Keratinocyte (primary cell): ENCODE data around the gene SGMS2. TPM values are rescaled to one million over a fixed set of nuclear protein-coding genes. Genes with fewer than 3 reads are reported as not detected.
A peak's percentile ranks its signal among the peaks of the same experiment; 100 is the strongest.

Experiments used
- DNase-seq: peaks from one replicate; pipeline ENCODE4 v3.0.0-alpha.2; 2011; ENCODE audit warnings: low read depth, missing footprints, low spot score
- FAIRE-seq: peaks from 2 replicates; lab custom pipeline; 2011; peaks lifted over from hg19 to GRCh38; lab: Jason Lieb, UNC
- H2AFZ ChIP-seq: 2 replicates; pipeline ENCODE4 v1.6.0; 2012; ENCODE audit warnings: low read length, control low read depth, inconsistent platforms; ENCODE audit not compliant: control insufficient read depth
- H3K27ac ChIP-seq: 2 replicates; pipeline ENCODE4 v1.5.1; 2011; ENCODE audit warnings: low read length; ENCODE audit not compliant: control insufficient read depth, insufficient read depth
- H3K27me3 ChIP-seq: 3 replicates; pipeline ENCODE4 v1.6.0; 2011; ENCODE audit warnings: low read length; ENCODE audit not compliant: control insufficient read depth, insufficient read depth; ENCODE audit errors: extremely low read depth
- H3K36me3 ChIP-seq, 2 experiments: 2 replicates in 1 of 2; 3 replicates in 1 of 2; pipeline ENCODE4 v1.5.1; 2011; ENCODE audit warnings: low read length in 2 of 2, mild to moderate bottlenecking in 1 of 2; ENCODE audit not compliant: control insufficient read depth in 2 of 2, insufficient read depth in 2 of 2; ENCODE audit errors: extremely low read depth in 1 of 2
- H3K4me1 ChIP-seq: 3 replicates; pipeline ENCODE4 v1.5.1; 2011; ENCODE audit warnings: low read length; ENCODE audit not compliant: control insufficient read depth, insufficient read depth; ENCODE audit errors: extremely low read depth
- H3K4me2 ChIP-seq: 3 replicates; pipeline ENCODE4 v1.6.0; 2011; ENCODE audit warnings: low read depth, low read length; ENCODE audit not compliant: control insufficient read depth, insufficient read depth; ENCODE audit errors: extremely low read depth
- H3K4me3 ChIP-seq, 3 experiments: fragments of 200-600 bp in 1 of 3; sonication (generic) in 1 of 3; 2 replicates in 2 of 3; 3 replicates in 1 of 3; pipeline ENCODE4 v1.5.1; 2011 to 2016; ENCODE audit warnings: low read length in 3 of 3, mild to moderate bottlenecking in 3 of 3, control low read depth in 2 of 3, inconsistent platforms in 1 of 3, low read depth in 1 of 3, mixed read lengths in 1 of 3, mixed run types in 1 of 3, moderate library complexity in 1 of 3; ENCODE audit not compliant: control insufficient read depth in 2 of 3, insufficient read depth in 2 of 3; ENCODE audit errors: extremely low read depth in 1 of 3
- H3K79me2 ChIP-seq: 2 replicates; pipeline ENCODE4 v1.6.0; 2012; ENCODE audit warnings: low read length; ENCODE audit not compliant: control insufficient read depth, insufficient read depth
- H3K9ac ChIP-seq: 3 replicates; pipeline ENCODE4 v1.6.0; 2011; ENCODE audit warnings: low read length; ENCODE audit not compliant: control insufficient read depth, insufficient read depth; ENCODE audit errors: extremely low read depth
- H3K9me1 ChIP-seq: 3 replicates; pipeline ENCODE4 v1.6.0; 2011; ENCODE audit warnings: low read length; ENCODE audit not compliant: control insufficient read depth, insufficient read depth; ENCODE audit errors: extremely low read depth
- H3K9me3 ChIP-seq: 2 replicates; pipeline ENCODE4 v1.5.1; 2012; ENCODE audit warnings: low read depth, low read length; ENCODE audit not compliant: control insufficient read depth
- H4K20me1 ChIP-seq: 3 replicates; pipeline ENCODE4 v1.6.0; 2011; ENCODE audit warnings: low read length; ENCODE audit not compliant: control insufficient read depth, insufficient read depth; ENCODE audit errors: extremely low read depth
- EZH2 ChIP-seq: IDR thresholded peaks from one replicate; pipeline ENCODE4 v1.6.1; 2012; ENCODE audit warnings: inconsistent platforms, mild to moderate bottlenecking, low read length, moderate library complexity
- dilution Hi-C: fragments of 300-500 bp; cut with MboI; formaldehyde crosslinking; loops from one replicate; pipeline ENCODE4 v1.7.0; 2020; ENCODE audit warnings: low sequenced_read_pairs; ENCODE audit not compliant: extremely low pct_ligation_motif_present
- polyA plus RNA-seq, 5 experiments: library from polyadenylated mRNA; depleted of rRNA in 3 of 5; stranded (reverse) in 3 of 5; stranded (forward) in 1 of 5; unstranded in 1 of 5; fragments of >200 nt; gene quantifications; 1 replicate in 1 of 5; 2 replicates in 3 of 5; 3 replicates in 1 of 5; pipeline versions ENCODE4 v1.2.1 to v1.2.3, GENCODE V29; 2011 to 2012; ENCODE audit warnings: missing spikeins in 2 of 5, low read depth in 1 of 5, low replicate concordance in 1 of 5
- TF ChIP-seq, protein P1 (sequence below), 3 experiments: IDR thresholded peaks in 1 of 3; conservative IDR thresholded peaks in 1 of 3; optimal IDR thresholded peaks in 1 of 3; 2 replicates in 2 of 3; 3 replicates in 1 of 3; pipeline versions ENCODE3 to v1.5.1; 2011; ENCODE audit warnings: low read length in 3 of 3, mild to moderate bottlenecking in 3 of 3, moderate library complexity in 2 of 3, control low read depth in 1 of 3, inconsistent platforms in 1 of 3; ENCODE audit not compliant: insufficient read depth in 2 of 3; ENCODE audit errors: extremely low read depth in 1 of 3

The SGMS2 gene
- polyA plus RNA-seq, 1 donor (not counting 4 experiments of a cell fraction or from before 2014, with no cell fraction given) = 38.5 TPM

DNA sequence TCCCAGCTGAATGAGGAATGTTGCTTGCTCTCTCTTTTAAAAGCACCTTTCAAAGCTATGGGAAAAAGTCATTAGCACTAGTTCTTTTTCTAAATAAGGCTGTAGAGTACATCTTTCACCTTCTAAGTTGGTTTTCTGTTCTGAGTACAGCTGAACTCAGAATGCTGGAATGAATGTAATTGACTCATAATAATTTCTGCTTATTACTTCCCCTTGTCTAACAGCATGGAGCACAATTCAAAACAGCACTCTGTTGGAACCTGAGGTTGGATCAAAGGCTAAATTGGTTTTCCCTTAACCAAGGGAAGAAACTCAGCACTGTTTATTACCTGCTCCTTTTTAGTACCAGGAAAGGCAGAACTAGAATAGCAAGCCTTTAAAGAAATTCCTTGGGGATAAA, 73.1 kb downstream of the SGMS2 start:
- no peak for FAIRE-seq
- Histone ChIP-seq H3K4me2 (no peak overlapping the region), H3K9me3 (no peaks in the 10 kb centered on the region), H2AFZ (no peak overlapping the region), H3K9me1 (no peaks in the 10 kb centered on the region), H3K4me1 (peaks cover 43% of the 10 kb centered on the region), H3K9ac (no peak overlapping the region), H3K27me3 (no peaks in the 10 kb centered on the region), H3K79me2 (peaks cover 2% of the 10 kb centered on the region), H3K36me3 (peaks cover 2 to 7% of the 10 kb centered on the region in 2 experiments), H3K4me3 (no peak overlapping the region), H4K20me1 (no peaks in the 10 kb centered on the region), H3K27ac (no peak overlapping the region)
- DNase-seq = no peak
- TF ChIP-seq EZH2 = no peak
- TF ChIP-seq, protein P1, sequence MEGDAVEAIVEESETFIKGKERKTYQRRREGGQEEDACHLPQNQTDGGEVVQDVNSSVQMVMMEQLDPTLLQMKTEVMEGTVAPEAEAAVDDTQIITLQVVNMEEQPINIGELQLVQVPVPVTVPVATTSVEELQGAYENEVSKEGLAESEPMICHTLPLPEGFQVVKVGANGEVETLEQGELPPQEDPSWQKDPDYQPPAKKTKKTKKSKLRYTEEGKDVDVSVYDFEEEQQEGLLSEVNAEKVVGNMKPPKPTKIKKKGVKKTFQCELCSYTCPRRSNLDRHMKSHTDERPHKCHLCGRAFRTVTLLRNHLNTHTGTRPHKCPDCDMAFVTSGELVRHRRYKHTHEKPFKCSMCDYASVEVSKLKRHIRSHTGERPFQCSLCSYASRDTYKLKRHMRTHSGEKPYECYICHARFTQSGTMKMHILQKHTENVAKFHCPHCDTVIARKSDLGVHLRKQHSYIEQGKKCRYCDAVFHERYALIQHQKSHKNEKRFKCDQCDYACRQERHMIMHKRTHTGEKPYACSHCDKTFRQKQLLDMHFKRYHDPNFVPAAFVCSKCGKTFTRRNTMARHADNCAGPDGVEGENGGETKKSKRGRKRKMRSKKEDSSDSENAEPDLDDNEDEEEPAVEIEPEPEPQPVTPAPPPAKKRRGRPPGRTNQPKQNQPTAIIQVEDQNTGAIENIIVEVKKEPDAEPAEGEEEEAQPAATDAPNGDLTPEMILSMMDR (optimal IDR thresholded peaks at IDR 0.05 in 1 of 3, IDR thresholded peaks at IDR 0.05 in 1 of 3, conservative IDR thresholded peaks at IDR 0.05 in 1 of 3; ENCODE audit: extremely low read depth in 1 of 3, insufficient read depth in 2 of 3, low read length in 3 of 3) = no peak
- dilution Hi-C loops = no loop called here

DNA sequence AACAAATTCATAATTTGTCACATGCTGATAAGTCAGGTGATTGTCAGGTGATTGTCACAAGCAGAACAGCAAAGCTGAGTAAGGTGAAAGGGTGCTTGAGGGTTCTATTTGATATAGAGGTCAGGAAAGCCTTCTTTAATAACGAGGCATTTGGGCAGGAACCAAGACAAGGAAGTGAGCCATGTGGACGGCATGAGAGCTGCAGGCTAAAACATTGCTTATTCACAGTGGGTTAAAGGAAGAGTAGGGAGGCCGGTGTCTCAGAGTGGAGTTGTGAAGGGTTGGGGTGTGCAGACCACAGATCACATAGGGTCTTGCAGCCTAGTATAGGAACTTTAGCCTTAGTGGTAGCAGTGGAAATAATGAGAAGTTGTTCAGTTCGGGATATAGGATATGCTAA, 75.3 kb downstream of the SGMS2 start:
- no peak for TF ChIP-seq EZH2
- TF ChIP-seq, protein P1 (optimal IDR thresholded peaks at IDR 0.05 in 1 of 3, IDR thresholded peaks at IDR 0.05 in 1 of 3, conservative IDR thresholded peaks at IDR 0.05 in 1 of 3; ENCODE audit: extremely low read depth in 1 of 3, insufficient read depth in 2 of 3, low read length in 3 of 3) = peak; percentile 2 to 26 (median 17)
- Histone ChIP-seq H2AFZ (no peak overlapping the region), H3K36me3 (peaks cover 2 to 8% of the 10 kb centered on the region in 2 experiments), H3K4me1 (peaks cover 30% of the 10 kb centered on the region), H3K9ac (no peak overlapping the region), H3K4me3 (no peak overlapping the region), H4K20me1 (no peaks in the 10 kb centered on the region), H3K9me1 (no peaks in the 10 kb centered on the region), H3K27ac (no peak overlapping the region), H3K79me2 (peaks cover 2% of the 10 kb centered on the region), H3K27me3 (no peaks in the 10 kb centered on the region), H3K9me3 (no peaks in the 10 kb centered on the region), H3K4me2 (no peak overlapping the region)
- FAIRE-seq = peak; percentile 36
- DNase-seq = no peak
- dilution Hi-C loops = loop anchor here (25.0 kb wide), 1 partner anchor 138 kb away; no protein-coding TSS in a partner anchor
